Epithelial cell of esophagus (primary cell): ENCODE data around the gene HAPLN3.

Experiments
- DNase-seq: peaks from one replicate; pipeline ENCODE4 v3.0.0; 2010; ENCODE audit warnings: low read depth
- H3K4me3 ChIP-seq: 2 replicates; pipeline ENCODE4 v1.5.1; 2011; ENCODE audit warnings: mild to moderate bottlenecking, low read length, control low read depth
- CTCF ChIP-seq: IDR thresholded peaks from 2 replicates; pipeline ENCODE4 v1.5.1; 2011; ENCODE audit warnings: low read depth, mild to moderate bottlenecking, low read length, control low read depth, inconsistent platforms; ENCODE audit not compliant: insufficient read depth; ENCODE audit errors: missing control alignments

HAPLN3 gene

GRCh38 chr15:88908697-88909621 is 13.6 kb upstream of the HAPLN3 start:
- no peak overlapping the region for H3K4me3 ChIP-seq
- DNase-seq: no peak
- TF ChIP-seq CTCF: no peak

DNA sequence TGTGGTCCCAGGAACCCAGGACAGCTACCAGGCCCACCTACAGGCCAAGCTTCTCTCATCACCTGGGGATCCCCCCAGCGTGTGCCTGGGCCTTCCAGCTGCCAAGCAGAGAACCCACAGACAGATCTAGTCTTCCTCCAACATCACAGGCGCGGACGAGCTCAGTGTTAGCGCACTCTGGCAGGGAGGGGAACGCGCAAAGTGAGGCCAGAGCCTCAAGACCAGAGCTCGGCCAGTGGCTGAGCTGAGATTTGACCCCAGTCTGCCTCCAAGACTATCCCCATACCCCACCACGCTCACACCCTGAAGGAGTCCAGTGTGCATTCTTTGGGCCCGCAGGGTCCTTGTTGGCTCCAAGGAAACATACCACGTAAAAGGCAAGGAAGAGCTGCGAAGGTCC is 12.8 kb upstream of the HAPLN3 start:
- H3K4me3 ChIP-seq: no peak overlapping the region
- no peak for DNase-seq
- TF ChIP-seq CTCF: no peak

DNA sequence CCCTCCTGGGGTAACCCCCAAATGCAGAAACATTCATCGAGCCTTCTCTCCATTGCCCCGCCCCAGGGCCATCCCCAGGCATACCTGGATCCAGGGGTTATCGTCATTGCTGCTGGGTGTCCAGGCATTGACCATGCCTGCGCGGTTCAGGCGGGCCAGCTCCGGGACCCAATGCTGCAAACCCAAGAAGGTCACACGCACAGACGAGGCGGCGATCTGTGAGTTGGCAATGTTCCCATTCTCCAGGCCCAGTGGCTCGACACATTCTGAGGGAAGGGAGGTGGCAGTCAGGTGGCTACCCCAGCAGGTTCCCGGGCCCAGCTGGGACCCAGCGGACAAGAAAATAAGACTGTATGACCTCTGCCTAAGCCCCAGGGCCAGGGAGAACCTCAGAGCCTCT is 11.8 kb upstream of the HAPLN3 start:
- H3K4me3 ChIP-seq: no peak overlapping the region
- no peak for DNase-seq
- TF ChIP-seq CTCF: no peak

DNA sequence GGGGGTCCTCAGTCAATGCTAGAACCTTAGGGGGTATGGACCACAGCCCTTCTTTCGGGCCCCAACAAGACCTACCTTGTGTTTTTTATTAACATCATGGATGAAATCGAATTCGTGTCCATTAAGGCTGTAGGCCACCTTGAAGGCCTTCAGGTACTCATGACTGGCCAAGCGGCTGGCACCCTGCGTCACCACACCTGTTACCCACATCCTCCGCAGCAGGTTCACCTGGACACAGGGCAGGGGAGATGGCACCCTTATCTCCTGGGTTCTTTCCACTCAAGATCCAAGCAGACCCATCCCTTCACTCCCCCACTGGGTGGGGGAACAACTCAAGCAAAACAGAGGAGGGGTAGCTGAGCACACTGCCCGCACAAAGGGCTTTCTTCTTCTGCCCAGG is 11.2 kb upstream of the HAPLN3 start:
- TF ChIP-seq CTCF: no peak
- H3K4me3 ChIP-seq: no peak overlapping the region
- DNase-seq: no peak

DNA sequence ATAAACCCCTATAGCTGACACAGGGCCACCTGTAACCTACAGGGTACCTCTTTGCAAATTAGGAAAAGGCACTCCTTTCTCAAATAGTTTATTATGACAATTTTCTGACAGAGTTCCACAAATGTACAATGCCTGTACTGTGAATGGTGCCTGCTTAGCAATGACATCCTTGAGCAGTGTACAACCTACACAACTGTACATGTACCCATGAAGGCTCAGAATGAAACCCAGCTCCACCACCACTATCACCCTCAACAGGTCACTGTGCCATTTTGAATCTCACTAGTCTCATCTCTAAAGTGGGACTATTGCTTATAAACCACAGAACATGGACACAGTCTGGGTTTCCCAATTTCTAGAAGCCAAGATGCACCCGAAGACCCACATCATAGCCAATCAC is 10.8 kb upstream of the HAPLN3 start:
- DNase-seq: no peak
- no peak for TF ChIP-seq CTCF
- no peak overlapping the region for H3K4me3 ChIP-seq

DNA sequence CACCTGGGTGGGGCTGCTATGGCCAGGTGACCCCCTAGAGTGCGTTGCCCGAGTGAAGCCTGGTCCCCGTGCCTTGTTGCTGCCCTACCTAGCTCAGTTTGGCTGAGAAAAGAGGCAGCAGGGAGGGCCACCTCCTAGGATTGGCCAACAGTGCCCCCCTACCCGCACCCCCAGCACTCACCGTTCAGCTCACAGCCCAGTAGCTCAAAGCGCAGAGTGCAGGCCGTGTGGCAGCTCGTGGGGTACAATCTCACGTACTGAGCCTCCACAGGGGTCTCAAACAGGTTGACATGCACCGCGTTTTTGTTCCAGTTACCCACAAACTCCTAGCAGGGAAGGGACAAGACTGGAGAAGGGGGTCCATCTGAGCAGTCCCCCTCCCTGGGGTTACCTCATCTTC is 10.2 kb upstream of the HAPLN3 start:
- DNase-seq: no peak
- no peak overlapping the region for H3K4me3 ChIP-seq
- TF ChIP-seq CTCF: no peak

- peak; percentile 78 for DNase-seq
- H3K4me3 ChIP-seq: no peak overlapping the region
- TF ChIP-seq CTCF: peak; percentile 97
These were observed 9.4 kb upstream of the HAPLN3 start for GRCh38 chr15:88904624-88905327.
